ENCODE results near the gene ATG7. TPM values are rescaled to one million over a fixed set of nuclear protein-coding genes. Genes with fewer than 3 reads are reported as not detected.

The ATG7 gene
- total and polyA plus RNA-seq, 9 donors, result 10.2 to 54.5 (median 37.4) TPM

GRCh38 chr3:11552289-11553264 is 280.4 kb downstream of the ATG7 start:
- H3K27me3 ChIP-seq, result no peaks in the 10 kb centered on the region
- no peaks in the 10 kb centered on the region for H3K36me3 ChIP-seq
- intact Hi-C loops (cut with DNase I), result no loop called here
- peak in 2 of 5 donors; percentile 44 to 52 for DNase-seq
- TF ChIP-seq, protein P1, sequence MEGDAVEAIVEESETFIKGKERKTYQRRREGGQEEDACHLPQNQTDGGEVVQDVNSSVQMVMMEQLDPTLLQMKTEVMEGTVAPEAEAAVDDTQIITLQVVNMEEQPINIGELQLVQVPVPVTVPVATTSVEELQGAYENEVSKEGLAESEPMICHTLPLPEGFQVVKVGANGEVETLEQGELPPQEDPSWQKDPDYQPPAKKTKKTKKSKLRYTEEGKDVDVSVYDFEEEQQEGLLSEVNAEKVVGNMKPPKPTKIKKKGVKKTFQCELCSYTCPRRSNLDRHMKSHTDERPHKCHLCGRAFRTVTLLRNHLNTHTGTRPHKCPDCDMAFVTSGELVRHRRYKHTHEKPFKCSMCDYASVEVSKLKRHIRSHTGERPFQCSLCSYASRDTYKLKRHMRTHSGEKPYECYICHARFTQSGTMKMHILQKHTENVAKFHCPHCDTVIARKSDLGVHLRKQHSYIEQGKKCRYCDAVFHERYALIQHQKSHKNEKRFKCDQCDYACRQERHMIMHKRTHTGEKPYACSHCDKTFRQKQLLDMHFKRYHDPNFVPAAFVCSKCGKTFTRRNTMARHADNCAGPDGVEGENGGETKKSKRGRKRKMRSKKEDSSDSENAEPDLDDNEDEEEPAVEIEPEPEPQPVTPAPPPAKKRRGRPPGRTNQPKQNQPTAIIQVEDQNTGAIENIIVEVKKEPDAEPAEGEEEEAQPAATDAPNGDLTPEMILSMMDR (IDR thresholded peaks at IDR 0.05), result no peak
- TF ChIP-seq EP300 (IDR thresholded peaks at IDR 0.05) (no peak), POLR2A (IDR thresholded peaks at IDR 0.05) (no peak)
- H3K4me3 ChIP-seq, result no peak overlapping the region
- H3K9me3 ChIP-seq, result no peaks in the 10 kb centered on the region
- WGBS, 3 donors, result 89 to 92% (median 91%) methylated on average over 16 of the region's 16 CpGs
- H3K27ac ChIP-seq, result peak overlapping the region in 1 of 2 donors; percentile 74
- H3K4me1 ChIP-seq (ENCODE audit: insufficient read depth), result peaks cover 32% of the 10 kb centered on the region

- no peaks in the 10 kb centered on the region for H3K36me3 ChIP-seq
- WGBS, 3 donors, result 14 to 37% (median 34%) methylated on average over 17 of the region's 17 CpGs
- peak; percentile 58 to 79 (median 68) for DNase-seq
- TF ChIP-seq POLR2A (IDR thresholded peaks at IDR 0.05) (no peak), EP300 (IDR thresholded peaks at IDR 0.05) (peak; percentile 31)
- intact Hi-C loops (cut with DNase I), result no loop called here
- H3K27ac ChIP-seq, result peak overlapping the region; percentile 61 to 74
- H3K27me3 ChIP-seq, result no peaks in the 10 kb centered on the region
- H3K9me3 ChIP-seq, result no peaks in the 10 kb centered on the region
- peaks cover 35% of the 10 kb centered on the region for H3K4me1 ChIP-seq (ENCODE audit: insufficient read depth)
- no peak overlapping the region for H3K4me3 ChIP-seq
Observed at GRCh38 chr3:11553436-11554235, 281.4 kb downstream of the ATG7 start.

- TF ChIP-seq POLR2A (IDR thresholded peaks at IDR 0.05), result no peak
- TF ChIP-seq, protein P1 (IDR thresholded peaks at IDR 0.05), result no peak
- TF ChIP-seq EP300 (IDR thresholded peaks at IDR 0.05), result no peak
- DNase-seq, result peak in 2 of 5 donors; percentile 39 to 44
- 58 to 71% (median 71%) methylated on average over 3 of the region's 3 CpGs for WGBS, 3 donors
- no peaks in the 10 kb centered on the region for H3K36me3 ChIP-seq
- H3K4me3 ChIP-seq, result no peak overlapping the region
- peaks cover 37% of the 10 kb centered on the region for H3K4me1 ChIP-seq (ENCODE audit: insufficient read depth)
- H3K27ac ChIP-seq, result peak overlapping the region in 1 of 2 donors; percentile 74
- H3K27me3 ChIP-seq, result no peaks in the 10 kb centered on the region
- no peaks in the 10 kb centered on the region for H3K9me3 ChIP-seq
- intact Hi-C loops (cut with DNase I), result no loop called here
Observed at GRCh38 chr3:11554236-11554610, 282.0 kb downstream of the ATG7 start.

DNA sequence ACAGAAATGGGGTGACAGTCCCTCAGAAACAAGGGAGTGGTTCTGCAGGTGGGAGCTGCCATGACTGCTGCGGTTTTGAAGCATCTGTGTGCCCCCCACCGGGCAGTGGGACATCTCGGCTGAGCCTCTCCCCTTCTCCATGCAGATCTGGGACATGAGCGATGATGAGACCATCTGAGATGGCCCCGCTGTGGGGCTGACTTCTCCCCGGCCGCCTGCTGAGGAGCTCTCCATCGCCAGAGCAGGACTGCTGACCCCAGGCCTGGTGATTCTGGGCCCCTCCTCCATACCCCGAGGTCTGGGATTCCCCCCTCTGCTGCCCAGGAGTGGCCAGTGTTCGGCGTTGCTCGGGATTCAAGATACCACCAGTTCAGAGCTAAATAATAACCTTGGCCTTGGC is 282.5 kb downstream of the ATG7 start:
- intact Hi-C loops (cut with DNase I), result no loop called here
- DNase-seq, result peak in 2 of 5 donors; percentile 26 to 35
- H3K4me1 ChIP-seq (ENCODE audit: insufficient read depth), result peaks cover 37% of the 10 kb centered on the region
- H3K4me3 ChIP-seq, result no peak overlapping the region
- H3K27ac ChIP-seq, result peak overlapping the region; percentile 57 to 74
- no peaks in the 10 kb centered on the region for H3K36me3 ChIP-seq
- H3K9me3 ChIP-seq, result no peaks in the 10 kb centered on the region
- TF ChIP-seq POLR2A (IDR thresholded peaks at IDR 0.05), result no peak
- TF ChIP-seq, protein P1 (IDR thresholded peaks at IDR 0.05), result no peak
- no peak for TF ChIP-seq EP300 (IDR thresholded peaks at IDR 0.05)
- no peaks in the 10 kb centered on the region for H3K27me3 ChIP-seq
- 77 to 81% (median 80%) methylated on average over 12 of the region's 12 CpGs for WGBS, 3 donors
